Progenitor cell of endocrine pancreas (in vitro differentiated cells): ENCODE results near the gene GDPD5. TPM values are rescaled to one million over a fixed set of nuclear protein-coding genes. Genes with fewer than 3 reads are reported as not detected.

Experiments used
- DNase-seq: peaks from one replicate; pipeline ENCODE4 v3.0.0; 2021; ENCODE audit warnings: low spot score; ENCODE audit not compliant: unreplicated experiment
- H3K27ac Mint-ChIP-seq: 2 replicates; pipeline ENCODE4 v1.8.0; 2021; ENCODE audit warnings: mild to moderate bottlenecking, moderate library complexity, mixed read lengths
- H3K27me3 Mint-ChIP-seq: 2 replicates; pipeline ENCODE4 v1.8.0; 2021; ENCODE audit warnings: mixed read lengths
- H3K36me3 Mint-ChIP-seq: 2 replicates; pipeline ENCODE4 v1.8.0; 2022; ENCODE audit warnings: mixed read lengths; ENCODE audit not compliant: insufficient read depth
- H3K4me1 Mint-ChIP-seq: 2 replicates; pipeline ENCODE4 v1.8.0; 2021; ENCODE audit warnings: low read depth, mixed read lengths
- H3K4me3 Mint-ChIP-seq: 2 replicates; pipeline ENCODE4 v1.8.0; 2021; ENCODE audit warnings: low read depth, mild to moderate bottlenecking, moderate library complexity, mixed read lengths
- H3K9me3 Mint-ChIP-seq: 2 replicates; pipeline ENCODE4 v1.8.0; 2021; ENCODE audit warnings: low read depth, mixed read lengths
- total RNA-seq: library from RNA; stranded (reverse); gene quantifications from 2 replicates; pipeline ENCODE4 v1.2.1, GENCODE V29; 2021
- TF ChIP-seq, protein P1 (sequence below): fragments of 200-600 bp; sonication (generic); IDR thresholded peaks from one replicate; pipeline ENCODE4 v1.5.0; 2021; ENCODE audit warnings: antibody characterized with exemption, mild to moderate bottlenecking; ENCODE audit not compliant: unreplicated experiment

The GDPD5 gene
- total RNA-seq, 1 donor from 2014 or later = 32.4 TPM

DNA sequence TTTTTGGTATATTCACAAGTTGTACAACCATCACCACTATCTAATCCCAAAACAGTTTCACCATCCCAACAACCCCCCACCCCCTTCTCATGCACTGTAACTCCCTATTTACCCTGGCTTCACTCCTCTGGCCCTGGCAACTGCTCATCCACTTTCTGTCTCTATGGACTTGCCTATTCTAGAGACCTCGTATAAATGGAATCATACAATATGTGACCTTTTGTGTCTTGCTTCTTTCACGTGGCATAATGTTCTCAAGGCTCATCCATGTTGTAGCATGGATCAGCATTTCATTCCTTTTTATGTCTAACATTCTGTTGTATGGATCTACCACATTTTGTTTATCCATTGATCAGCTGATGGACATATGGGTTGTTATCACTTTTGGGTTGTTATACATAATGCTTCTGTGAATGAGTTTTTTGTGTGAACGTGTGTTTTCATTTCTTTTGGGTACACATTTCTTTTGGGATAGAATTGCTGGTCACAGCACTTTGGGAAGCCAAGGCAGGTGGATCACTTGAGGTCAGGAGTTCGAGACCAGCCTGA is 46.1 kb downstream of the GDPD5 start:
- TF ChIP-seq, protein P1, sequence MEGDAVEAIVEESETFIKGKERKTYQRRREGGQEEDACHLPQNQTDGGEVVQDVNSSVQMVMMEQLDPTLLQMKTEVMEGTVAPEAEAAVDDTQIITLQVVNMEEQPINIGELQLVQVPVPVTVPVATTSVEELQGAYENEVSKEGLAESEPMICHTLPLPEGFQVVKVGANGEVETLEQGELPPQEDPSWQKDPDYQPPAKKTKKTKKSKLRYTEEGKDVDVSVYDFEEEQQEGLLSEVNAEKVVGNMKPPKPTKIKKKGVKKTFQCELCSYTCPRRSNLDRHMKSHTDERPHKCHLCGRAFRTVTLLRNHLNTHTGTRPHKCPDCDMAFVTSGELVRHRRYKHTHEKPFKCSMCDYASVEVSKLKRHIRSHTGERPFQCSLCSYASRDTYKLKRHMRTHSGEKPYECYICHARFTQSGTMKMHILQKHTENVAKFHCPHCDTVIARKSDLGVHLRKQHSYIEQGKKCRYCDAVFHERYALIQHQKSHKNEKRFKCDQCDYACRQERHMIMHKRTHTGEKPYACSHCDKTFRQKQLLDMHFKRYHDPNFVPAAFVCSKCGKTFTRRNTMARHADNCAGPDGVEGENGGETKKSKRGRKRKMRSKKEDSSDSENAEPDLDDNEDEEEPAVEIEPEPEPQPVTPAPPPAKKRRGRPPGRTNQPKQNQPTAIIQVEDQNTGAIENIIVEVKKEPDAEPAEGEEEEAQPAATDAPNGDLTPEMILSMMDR = no peak
- H3K4me3 Mint-ChIP-seq = no peak overlapping the region
- H3K27me3 Mint-ChIP-seq = no peaks in the 10 kb centered on the region
- H3K27ac Mint-ChIP-seq = no peak overlapping the region
- DNase-seq = no peak
- H3K36me3 Mint-ChIP-seq = no peaks in the 10 kb centered on the region
- no peaks in the 10 kb centered on the region for H3K9me3 Mint-ChIP-seq
- H3K4me1 Mint-ChIP-seq = peaks cover 4% of the 10 kb centered on the region

DNA sequence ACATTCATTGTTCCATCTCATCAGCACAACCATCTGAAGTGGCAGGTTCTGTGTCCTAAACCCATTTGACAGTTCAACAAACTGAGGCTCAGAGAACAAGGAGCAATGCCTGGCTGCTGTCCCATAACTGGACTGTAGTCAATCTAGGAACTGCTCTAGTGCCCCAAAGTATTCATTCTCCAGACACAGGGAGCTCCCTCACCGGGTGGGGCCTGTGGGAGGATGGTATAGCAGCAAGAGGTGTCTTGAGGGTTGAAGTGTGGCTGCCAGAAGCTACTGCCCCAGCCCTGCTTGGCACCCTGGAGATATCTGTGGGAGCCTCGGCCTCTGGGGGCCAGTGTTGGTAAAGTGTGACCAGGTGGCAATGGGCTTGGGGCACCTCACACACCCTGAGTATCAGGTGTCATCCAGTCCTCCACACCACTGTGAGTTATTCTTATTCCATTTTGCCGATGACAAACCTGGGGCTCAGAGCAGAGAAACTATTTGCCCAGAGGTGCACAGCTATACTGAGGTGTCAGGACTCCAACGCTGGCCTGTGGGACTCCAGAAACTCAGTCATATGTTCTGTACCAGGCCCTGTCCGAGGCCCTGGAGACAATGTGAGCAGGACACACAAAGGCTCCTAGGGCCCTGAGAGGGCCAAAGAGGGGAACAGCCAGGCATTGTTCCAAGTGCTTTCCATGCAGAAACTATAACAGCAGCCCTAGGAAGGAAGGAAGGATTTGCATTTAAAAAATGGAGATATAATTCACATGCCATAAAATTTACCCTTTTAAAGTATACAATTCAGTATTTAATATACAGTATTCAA is 46.8 kb downstream of the GDPD5 start:
- no peaks in the 10 kb centered on the region for H3K9me3 Mint-ChIP-seq
- TF ChIP-seq, protein P1 = no peak
- no peaks in the 10 kb centered on the region for H3K36me3 Mint-ChIP-seq
- no peaks in the 10 kb centered on the region for H3K27me3 Mint-ChIP-seq
- H3K27ac Mint-ChIP-seq = no peak overlapping the region
- H3K4me1 Mint-ChIP-seq = peaks cover 4% of the 10 kb centered on the region
- DNase-seq = no peak
- H3K4me3 Mint-ChIP-seq = no peak overlapping the region

DNA sequence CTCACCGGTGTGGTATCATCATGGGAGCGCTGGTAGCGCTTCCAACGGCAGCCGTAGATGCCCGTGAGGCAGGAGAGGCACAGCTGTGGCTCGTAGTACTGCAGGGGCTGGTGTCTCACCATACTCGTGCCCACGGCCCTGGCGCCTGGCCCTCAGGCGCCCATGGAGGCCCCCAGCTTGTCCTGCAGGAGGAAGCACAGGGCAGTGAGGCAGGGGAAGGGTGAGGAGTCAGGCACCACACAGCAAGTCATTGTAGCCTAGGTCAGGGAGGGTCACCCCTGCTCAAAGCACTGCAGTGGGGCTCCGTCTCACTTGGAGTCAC is 48.2 kb downstream of the GDPD5 start:
- no peaks in the 10 kb centered on the region for H3K27me3 Mint-ChIP-seq
- DNase-seq = no peak
- H3K27ac Mint-ChIP-seq = no peak overlapping the region
- TF ChIP-seq, protein P1 = no peak
- no peak overlapping the region for H3K4me3 Mint-ChIP-seq
- no peaks in the 10 kb centered on the region for H3K36me3 Mint-ChIP-seq
- H3K9me3 Mint-ChIP-seq = no peaks in the 10 kb centered on the region
- peaks cover 4% of the 10 kb centered on the region for H3K4me1 Mint-ChIP-seq

DNA sequence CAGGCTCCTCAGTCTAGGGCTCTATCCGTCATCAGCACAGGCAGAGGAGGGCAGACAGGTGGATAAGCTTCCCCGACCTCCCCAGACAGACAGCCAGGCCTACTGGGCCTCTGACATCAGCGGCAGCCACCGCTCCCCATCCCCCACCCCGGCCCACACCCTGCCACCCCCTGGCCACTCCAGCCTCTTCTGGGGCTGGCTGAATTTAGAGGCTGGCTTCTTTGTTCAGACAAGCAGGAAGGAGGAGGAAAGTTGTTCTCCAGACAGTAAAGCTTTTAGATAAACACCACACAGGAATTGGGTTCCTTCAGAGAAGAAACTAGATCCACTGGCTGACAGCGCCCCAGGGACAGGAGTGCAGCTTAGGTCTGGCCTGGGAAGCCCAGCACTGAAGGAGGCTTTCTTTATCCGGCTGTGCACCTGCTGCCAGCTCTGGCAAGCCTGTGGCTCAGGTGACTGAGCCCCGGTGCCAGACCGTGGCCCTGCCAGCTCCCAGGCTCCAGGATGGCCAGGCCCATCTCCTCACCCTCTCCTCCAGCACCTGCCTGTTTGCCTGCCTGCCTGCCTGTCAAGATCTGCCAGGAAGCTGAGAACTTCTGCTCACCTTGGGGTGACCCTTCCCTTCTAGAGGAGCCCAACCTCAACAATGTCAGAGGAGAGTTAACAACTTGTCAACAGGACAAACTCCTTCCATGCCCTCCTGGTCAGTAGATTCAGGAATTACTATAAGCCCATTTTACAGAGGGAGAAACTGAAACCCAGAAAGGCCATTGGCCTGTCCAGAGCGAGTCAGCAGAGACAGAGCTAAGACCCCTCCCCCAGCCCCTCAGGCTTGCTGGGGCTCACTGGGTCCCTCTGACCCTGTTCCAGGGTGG is 48.8 kb downstream of the GDPD5 start:
- no peaks in the 10 kb centered on the region for H3K36me3 Mint-ChIP-seq
- TF ChIP-seq, protein P1 = no peak
- H3K27ac Mint-ChIP-seq = no peak overlapping the region
- H3K4me1 Mint-ChIP-seq = peaks cover 4% of the 10 kb centered on the region
- H3K9me3 Mint-ChIP-seq = no peaks in the 10 kb centered on the region
- H3K4me3 Mint-ChIP-seq = no peak overlapping the region
- no peak for DNase-seq
- no peaks in the 10 kb centered on the region for H3K27me3 Mint-ChIP-seq

DNA sequence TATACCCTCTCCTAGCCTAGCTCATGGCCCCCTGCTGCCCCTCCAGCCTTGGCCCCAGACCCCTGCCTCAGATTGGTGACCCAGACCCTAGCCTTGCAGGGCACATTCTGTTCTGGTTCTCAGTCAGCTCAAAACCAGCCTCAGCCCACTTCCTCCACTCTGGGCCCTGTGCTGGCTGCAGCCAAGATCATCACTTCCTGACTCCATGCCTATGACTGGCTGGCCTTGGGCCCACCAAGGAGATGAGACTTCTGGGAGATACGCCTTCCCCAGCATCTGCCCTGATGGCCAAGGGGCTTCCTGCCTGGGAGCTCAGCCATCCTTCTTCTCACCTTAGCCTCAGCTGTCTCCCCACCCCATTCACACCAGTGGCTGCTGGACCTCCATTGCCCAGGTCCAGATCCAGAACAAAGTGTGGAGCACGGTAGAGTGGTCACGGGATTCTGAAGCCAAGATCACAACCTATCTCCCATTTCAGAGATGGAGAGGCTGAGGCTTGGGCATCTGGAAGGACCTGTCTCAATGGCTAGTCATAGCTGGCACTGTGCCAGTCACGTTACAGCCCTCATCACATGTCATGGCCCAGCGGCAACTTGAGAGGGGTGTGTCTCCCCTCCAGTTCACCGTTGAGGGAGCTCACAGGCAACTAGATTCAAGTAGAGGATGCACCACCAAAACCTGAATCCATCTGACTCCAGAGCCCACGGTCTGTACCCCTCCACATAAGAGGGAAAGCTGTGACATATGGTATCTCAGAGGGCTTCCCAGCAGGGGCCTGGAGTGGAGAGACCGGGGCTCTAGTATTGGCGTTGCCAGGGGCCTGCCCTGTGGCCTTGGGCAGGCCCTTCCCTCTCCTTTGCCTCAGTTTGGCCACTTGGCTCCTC is 49.7 kb downstream of the GDPD5 start:
- Mint-ChIP-seq H3K36me3 (no peaks in the 10 kb centered on the region), H3K9me3 (no peaks in the 10 kb centered on the region), H3K4me1 (peaks cover 4% of the 10 kb centered on the region), H3K4me3 (no peak overlapping the region), H3K27me3 (no peaks in the 10 kb centered on the region), H3K27ac (no peak overlapping the region)
- TF ChIP-seq, protein P1 = no peak
- no peak for DNase-seq
